Stomach smooth muscle (tissue), 2 donors: ENCODE measurements around the gene EHBP1L1.
A peak's percentile ranks its signal among the peaks of the same experiment; 100 is the strongest.
"Not testable (repeated sequence)": the region's sequence is repeated elsewhere in the genome, so short reads cannot be mapped to it uniquely, and the experiment has no call there.

Experiments
- H3K27ac ChIP-seq: one replicate; pipeline ENCODE4 v1.7.0; 2013; ENCODE audit warnings: mild to moderate bottlenecking, low read length, inconsistent platforms
- H3K27me3 ChIP-seq, 2 donors: one replicate each; pipeline ENCODE4 v1.7.0; 2013; ENCODE audit warnings: low read length in 2 of 2; ENCODE audit not compliant: insufficient read depth in 2 of 2, control insufficient read depth in 1 of 2
- H3K36me3 ChIP-seq, 2 donors: one replicate each; pipeline ENCODE4 v1.7.0; 2013; ENCODE audit warnings: low read length in 2 of 2; ENCODE audit not compliant: control insufficient read depth in 2 of 2, insufficient read depth in 2 of 2
- H3K4me1 ChIP-seq: one replicate; pipeline ENCODE4 v1.7.0; 2013; ENCODE audit warnings: low read length; ENCODE audit not compliant: control insufficient read depth, insufficient read depth
- H3K4me3 ChIP-seq, 2 donors: one replicate each; pipeline ENCODE4 v1.7.0; 2013; ENCODE audit warnings: low read length in 2 of 2
- H3K9ac ChIP-seq, 2 donors: one replicate each; pipeline ENCODE4 v1.7.0; 2013; ENCODE audit warnings: low read length in 2 of 2, mild to moderate bottlenecking in 1 of 2
- H3K9me3 ChIP-seq, 2 donors: one replicate each; pipeline ENCODE4 v1.7.0; 2013; ENCODE audit warnings: low read length in 2 of 2; ENCODE audit not compliant: control insufficient read depth in 2 of 2
- donor health status: healthy.
- donor health status: Pancreatic carcinoma.

Gene EHBP1L1

GRCh38 chr11:65634109-65634436 lies 58.2 kb downstream of the EHBP1L1 start:
- H3K27ac ChIP-seq = no peak overlapping the region
- H3K4me1 ChIP-seq = peaks cover 21% of the 10 kb centered on the region
- no peaks in the 10 kb centered on the region for H3K27me3 ChIP-seq
- peaks cover 46 to 50% of the 10 kb centered on the region in 2 donors for H3K36me3 ChIP-seq
- H3K4me3 ChIP-seq = no peak overlapping the region
- no peaks in the 10 kb centered on the region for H3K9me3 ChIP-seq
- H3K9ac ChIP-seq = no peak overlapping the region

DNA sequence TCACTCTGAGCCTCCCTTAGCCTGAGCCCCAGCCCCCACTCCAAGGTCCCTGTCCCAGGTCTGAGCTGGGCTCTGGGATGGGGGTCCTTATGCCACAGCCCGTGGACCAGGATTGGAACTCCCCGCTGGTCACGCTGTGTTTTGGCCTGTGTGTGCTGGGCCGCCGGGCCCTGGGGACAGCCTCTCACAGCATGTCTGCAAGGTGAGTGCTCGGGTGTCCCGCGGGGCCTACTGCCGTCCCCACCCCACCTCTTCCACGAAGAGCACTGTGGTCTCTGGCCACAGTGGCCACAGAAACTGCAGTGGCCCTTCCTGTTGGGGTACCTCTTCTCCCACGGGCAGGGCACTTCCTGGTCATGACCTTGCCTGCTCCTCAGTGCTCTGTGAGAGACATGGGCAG lies 58.6 kb downstream of the EHBP1L1 start:
- Histone ChIP-seq H3K9me3 (no peaks in the 10 kb centered on the region), H3K4me3 (no peak overlapping the region), H3K9ac (no peak overlapping the region), H3K36me3 (peaks cover 42 to 46% of the 10 kb centered on the region in 2 donors), H3K27ac (no peak overlapping the region), H3K27me3 (no peaks in the 10 kb centered on the region), H3K4me1 (peaks cover 22% of the 10 kb centered on the region)

DNA sequence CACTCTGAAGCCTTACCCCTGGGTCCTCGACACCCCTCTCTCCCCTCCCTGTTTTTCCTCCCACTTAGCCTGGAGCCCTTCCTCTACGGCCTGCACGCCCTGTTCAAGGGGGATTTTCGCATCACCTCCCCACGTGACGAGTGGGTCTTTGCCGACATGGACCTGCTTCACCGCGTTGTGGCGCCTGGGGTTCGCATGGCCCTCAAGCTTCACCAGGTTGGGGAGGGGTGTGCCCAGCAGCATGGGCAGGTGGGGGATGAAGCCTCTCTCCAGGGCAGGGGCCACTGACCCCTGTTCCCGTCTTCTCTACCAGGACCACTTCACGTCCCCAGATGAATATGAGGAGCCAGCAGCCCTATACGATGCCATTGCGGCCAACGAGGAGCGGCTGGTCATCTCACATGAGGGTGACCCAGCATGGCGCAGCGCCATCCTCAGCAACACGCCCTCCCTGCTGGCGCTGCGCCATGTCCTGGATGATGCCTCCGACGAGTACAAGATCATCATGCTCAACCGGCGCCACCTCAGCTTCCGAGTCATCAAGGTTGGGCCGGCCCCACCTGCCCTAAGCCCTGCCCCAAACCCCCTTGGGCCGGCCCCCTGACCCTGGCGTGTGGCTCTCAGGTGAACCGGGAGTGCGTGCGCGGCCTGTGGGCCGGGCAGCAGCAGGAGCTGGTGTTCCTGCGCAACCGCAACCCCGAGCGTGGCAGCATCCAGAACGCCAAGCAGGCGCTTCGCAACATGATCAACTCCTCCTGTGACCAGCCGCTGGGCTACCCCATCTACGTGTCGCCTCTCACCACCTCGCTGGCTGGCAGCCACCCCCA lies 59.3 kb downstream of the EHBP1L1 start:
- H3K4me3 ChIP-seq = no peak overlapping the region

GRCh38 chr11:65636108-65637031 lies 60.5 kb downstream of the EHBP1L1 start:
- Histone ChIP-seq H3K9ac (peak overlapping the region in 1 of 2 donors; percentile 9), H3K4me3 (no peak overlapping the region), H3K27ac (no peak overlapping the region), H3K9me3 (no peaks in the 10 kb centered on the region), H3K27me3 (no peaks in the 10 kb centered on the region), H3K36me3 (peaks cover 27 to 33% of the 10 kb centered on the region in 2 donors), H3K4me1 (peaks cover 39% of the 10 kb centered on the region)

More for the DNA sequence above, 59.3 kb downstream of the EHBP1L1 start:
- H3K9ac ChIP-seq = no peak overlapping the region
- no peaks in the 10 kb centered on the region for H3K9me3 ChIP-seq
- peaks cover 35 to 43% of the 10 kb centered on the region in 2 donors for H3K36me3 ChIP-seq
- H3K27ac ChIP-seq = no peak overlapping the region
- H3K4me1 ChIP-seq = peaks cover 27% of the 10 kb centered on the region
- H3K27me3 ChIP-seq = no peaks in the 10 kb centered on the region

DNA sequence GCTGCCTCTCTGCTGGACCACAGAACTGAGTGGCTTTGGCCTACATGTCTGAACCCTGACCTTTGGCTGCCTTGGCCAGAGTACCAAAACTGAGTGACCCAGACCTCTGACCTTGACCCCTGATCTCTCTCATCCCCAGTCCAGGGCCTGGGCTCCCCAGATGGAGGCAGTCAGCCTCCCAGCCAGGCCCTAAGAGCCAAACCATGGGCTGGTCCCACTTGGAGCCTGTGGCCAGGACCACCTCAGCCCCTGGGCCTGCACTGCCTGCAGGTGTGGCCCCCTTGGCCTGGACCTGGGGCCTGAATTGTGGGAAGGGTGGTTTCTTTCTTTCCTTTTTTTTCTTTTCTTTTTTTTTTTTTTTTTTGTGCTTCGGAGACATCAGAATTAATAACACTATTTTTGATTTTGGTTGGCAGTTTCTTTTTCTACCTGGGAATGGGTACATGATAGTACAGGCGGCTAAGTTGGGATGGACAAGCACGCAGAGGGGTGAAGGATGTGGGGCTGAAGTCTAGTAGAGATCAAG lies 61.2 kb downstream of the EHBP1L1 start:
- no peaks in the 10 kb centered on the region for H3K27me3 ChIP-seq
- H3K27ac ChIP-seq = no peak overlapping the region
- H3K4me3 ChIP-seq = peak overlapping the region; percentile 51 to 87
- H3K9ac ChIP-seq = peak overlapping the region in 1 of 2 donors; percentile 59
- peaks cover 39% of the 10 kb centered on the region for H3K4me1 ChIP-seq
- H3K36me3 ChIP-seq = peaks cover 21 to 28% of the 10 kb centered on the region in 2 donors
- H3K9me3 ChIP-seq = no peaks in the 10 kb centered on the region

DNA sequence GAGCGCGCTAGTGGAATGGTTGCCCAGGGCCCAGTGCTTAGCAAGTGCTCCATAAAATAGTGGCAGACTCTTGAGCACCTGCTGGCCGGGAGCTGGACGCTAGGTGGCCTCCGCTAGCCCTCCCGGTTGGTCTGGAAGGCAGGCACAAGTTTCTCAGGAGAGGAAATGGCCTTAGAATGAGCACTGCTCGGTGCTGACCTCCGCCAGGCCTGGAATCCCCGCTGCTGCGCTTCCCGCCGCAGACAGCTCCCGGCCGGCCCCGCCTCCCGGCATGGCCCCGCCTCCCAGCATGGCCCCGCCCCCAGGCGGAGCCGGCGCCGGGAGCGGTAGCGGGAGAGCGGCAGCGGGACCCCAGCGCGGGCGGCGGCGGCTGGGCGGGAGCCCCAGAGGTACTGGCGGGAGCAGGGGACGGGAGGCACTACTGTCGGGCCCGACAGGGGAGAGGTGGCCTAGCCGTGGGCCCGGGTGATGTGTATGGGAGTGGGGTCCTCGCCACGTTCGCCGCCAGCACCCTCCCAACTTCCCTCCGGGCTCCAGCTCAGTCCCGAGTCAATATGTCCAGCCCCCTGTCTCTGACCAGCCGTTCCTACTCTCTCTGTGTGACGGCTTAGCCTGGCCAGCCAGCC lies 62.1 kb downstream of the EHBP1L1 start, which contains the start of gene SIPA1:
Gene SIPA1 (plus strand): TSS at position 308 of the 626 bp plus-strand sequence. CDS start 2,821 bp downstream, outside the sequence.
- Histone ChIP-seq H3K4me1 (peaks cover 39% of the 10 kb centered on the region), H3K27ac (peak within 1 kb of the TSS; percentile 79), H3K9me3 (no peaks in the 10 kb centered on the region), H3K9ac (peak within 1 kb of the TSS; percentile 59 to 75), H3K4me3 (peak within 1 kb of the TSS; percentile 51 to 87), H3K36me3 (peaks cover 21 to 28% of the 10 kb centered on the region in 2 donors), H3K27me3 (no peaks in the 10 kb centered on the region)

DNA sequence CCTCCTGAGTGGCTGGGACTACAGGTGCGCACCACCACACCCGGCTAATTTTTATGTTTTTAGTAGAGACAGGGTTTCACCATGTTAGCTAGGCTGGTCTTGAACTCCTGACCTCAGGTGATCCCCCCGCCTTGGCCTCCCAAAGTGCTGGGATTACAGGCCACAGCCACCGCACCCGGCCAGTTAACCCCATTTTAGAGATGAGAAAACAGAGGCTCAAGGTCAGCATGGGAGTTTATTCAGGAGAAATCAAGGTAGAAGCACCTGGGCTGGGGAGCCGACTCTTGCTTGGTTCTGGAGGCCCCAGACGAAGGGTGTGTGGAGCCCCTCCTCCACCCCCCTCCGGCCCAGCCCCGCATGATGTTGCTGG lies 63.4 kb downstream of the EHBP1L1 start:
- H3K9ac ChIP-seq, H3K4me3 ChIP-seq, H3K9me3 ChIP-seq, H3K27ac ChIP-seq, H3K27me3 ChIP-seq: not testable (repeated sequence)
- H3K4me1 ChIP-seq = peaks cover 39% of the 10 kb centered on the region
- H3K36me3 ChIP-seq = peaks cover 25% of the 10 kb centered on the region in 2 donors

GRCh38 chr11:65639623-65640482 lies 64.0 kb downstream of the EHBP1L1 start:
- no peak overlapping the region for H3K27ac ChIP-seq
- H3K9me3 ChIP-seq = no peaks in the 10 kb centered on the region
- peak overlapping the region; percentile 31 to 35 for H3K4me3 ChIP-seq
- peaks cover 39% of the 10 kb centered on the region for H3K4me1 ChIP-seq
- no peaks in the 10 kb centered on the region for H3K27me3 ChIP-seq
- H3K36me3 ChIP-seq = peaks cover 18 to 20% of the 10 kb centered on the region in 2 donors
- H3K9ac ChIP-seq = peak overlapping the region; percentile 13

- Histone ChIP-seq H3K9ac (peak overlapping the region in 1 of 2 donors; percentile 13), H3K9me3 (no peaks in the 10 kb centered on the region), H3K4me3 (no peak overlapping the region), H3K27ac (no peak overlapping the region), H3K36me3 (peaks cover 12 to 17% of the 10 kb centered on the region in 2 donors), H3K27me3 (no peaks in the 10 kb centered on the region), H3K4me1 (peaks cover 42% of the 10 kb centered on the region)
These were observed 64.8 kb downstream of the EHBP1L1 start for GRCh38 chr11:65640483-65641296.
